ENCODE results near the gene C4BPA. TPM values are rescaled to one million over a fixed set of nuclear protein-coding genes. Genes with fewer than 3 reads are reported as not detected.

The C4BPA gene
- total and polyA plus RNA-seq, 9 of the 15 experiments (the other 6 are each of a cell fraction or from before 2014, with no cell fraction given) = 0.04 to 0.22 (median 0.11) TPM; not detected in 3

- CTCF ChIA-PET (ENCODE audit: low intra/inter-chr PET ratio) = interaction anchor here (0.9 to 3.0 kb wide), 9 partner anchors 28 to 594 kb away, joined by 3 to 34 read pairs (median 5); partner anchors contain the start of gene YOD1
- no peaks in the 10 kb centered on the region for H3K9me3 ChIP-seq (replicated peaks; ENCODE audit: control insufficient read depth, insufficient read depth, low read depth, low read length)
- no peak overlapping the region for H3K9ac ChIP-seq (ENCODE audit: insufficient read depth in 1 of 2, low read depth in 2 of 2, low read length in 2 of 2)
- TF ChIP-seq FUS (optimal IDR thresholded peaks at IDR 0.05; ENCODE audit: low read depth, low read length) (no peak), ZNF449 (CRISPR knock-in tag; IDR thresholded peaks at IDR 0.05) (no peak), IRF2 (CRISPR knock-in tag; IDR thresholded peaks at IDR 0.05) (peak; percentile 55; the same call in 1 of the 2 replicates), FOXA3 (CRISPR knock-in tag; conservative IDR thresholded peaks at IDR 0.05 in 1 of 2, IDR thresholded peaks at IDR 0.05 in 1 of 2) (no peak), ZNF124 (CRISPR knock-in tag; IDR thresholded peaks at IDR 0.05) (peak; percentile 69; the same call in 1 of the 2 replicates), ZNF282 (CRISPR knock-in tag; IDR thresholded peaks at IDR 0.05) (0 out of 2 replicates have a peak, but pooled peaks have one; percentile 47), ZNF384 (IDR thresholded peaks at IDR 0.05; ENCODE audit: low read depth, low read length) (no peak), MAX (CRISPR knock-in tag; IDR thresholded peaks at IDR 0.05) (0 out of 2 replicates have a peak, but pooled peaks have one; percentile 28)
- TF ChIP-seq, protein P1, sequence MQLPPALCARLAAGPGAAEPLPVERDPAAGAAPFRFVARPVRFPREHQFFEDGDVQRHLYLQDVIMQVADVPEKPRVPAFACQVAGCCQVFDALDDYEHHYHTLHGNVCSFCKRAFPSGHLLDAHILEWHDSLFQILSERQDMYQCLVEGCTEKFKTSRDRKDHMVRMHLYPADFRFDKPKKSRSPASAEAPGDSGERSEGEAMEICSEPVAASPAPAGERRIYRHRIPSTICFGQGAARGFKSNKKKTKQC (CRISPR knock-in tag; IDR thresholded peaks at IDR 0.05) = 0 out of 2 replicates have a peak, but pooled peaks have one; percentile 53
- TF ChIP-seq, protein P2, sequence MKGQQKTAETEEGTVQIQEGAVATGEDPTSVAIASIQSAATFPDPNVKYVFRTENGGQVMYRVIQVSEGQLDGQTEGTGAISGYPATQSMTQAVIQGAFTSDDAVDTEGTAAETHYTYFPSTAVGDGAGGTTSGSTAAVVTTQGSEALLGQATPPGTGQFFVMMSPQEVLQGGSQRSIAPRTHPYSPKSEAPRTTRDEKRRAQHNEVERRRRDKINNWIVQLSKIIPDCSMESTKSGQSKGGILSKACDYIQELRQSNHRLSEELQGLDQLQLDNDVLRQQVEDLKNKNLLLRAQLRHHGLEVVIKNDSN (CRISPR knock-in tag; IDR thresholded peaks at IDR 0.05) = peak; percentile 31; the same call in 1 of the 2 replicates
- H3K27ac ChIP-seq (ENCODE audit: extremely low read depth, low read depth, low read length) = no peak overlapping the region
- no peaks in the 10 kb centered on the region for H3K79me2 ChIP-seq (ENCODE audit: control insufficient read depth, insufficient read depth, low read length)
- H4K20me1 ChIP-seq (replicated peaks; ENCODE audit: control insufficient read depth, insufficient read depth, low read length) = no peaks in the 10 kb centered on the region
- POLR2A ChIA-PET = interaction anchor here (0.6 kb wide), 1 partner anchor 442 kb away, joined by 3 read pairs; no protein-coding TSS in a partner anchor
- 66% methylated on average over 11 of the region's 11 CpGs for WGBS (ENCODE audit: insufficient coverage, low coverage, missing lambda C conversion rate)
- DNase-seq (ENCODE audit: extremely low read depth in 1 of 4, low spot score in 3 of 4) (no peak), ATAC-seq (no peak), FAIRE-seq (no peak)
- H3K4me1 ChIP-seq (replicated peaks in 1 of 2; ENCODE audit: control insufficient read depth in 2 of 2, insufficient read depth in 2 of 2, low read length in 2 of 2) = peaks cover 0 to 10% of the 10 kb centered on the region in 2 experiments; a peak in 2 of 5 replicates
- in situ Hi-C loops (cut with MboI) (loop anchor here (10.0 kb wide), 1 partner anchor 144 kb away; no protein-coding TSS in a partner anchor), intact Hi-C loops (cut with micrococcal nuclease) (loop anchor here (5.0 to 10.0 kb wide), 3 partner anchors 264 to 604 kb away; partner anchors contain the start of gene IKBKE)
- no peaks in the 10 kb centered on the region for H3K9me1 ChIP-seq (ENCODE audit: control insufficient read depth, insufficient read depth, low read length)
- H3K4me2 ChIP-seq (ENCODE audit: insufficient read depth, low read length) = no peak overlapping the region
- no peak overlapping the region for H2AFZ ChIP-seq (ENCODE audit: low read depth, low read length)
- H3K27me3 ChIP-seq (ENCODE audit: control insufficient read depth in 2 of 2, insufficient read depth in 2 of 2, low read length in 2 of 2) = no peaks in the 10 kb centered on the region
- H3K4me3 ChIP-seq = no peak overlapping the region
- H3K36me3 ChIP-seq (ENCODE audit: control insufficient read depth, insufficient read depth, low read length) = peaks cover 8% of the 10 kb centered on the region; the same call in 1 of the 3 replicates
- no TSS peak for BruUV-seq (replicated peaks)
Measured at GRCh38 chr1:207078578-207079132, 25.4 kb upstream of the C4BPA start.

All from K562 (cell line).